Motor neuron (in vitro differentiated cells): ENCODE data around the gene REN. TPM values are rescaled to one million over a fixed set of nuclear protein-coding genes. Genes with fewer than 3 reads are reported as not detected.

Source experiments
- ATAC-seq, 8 experiments: fragments of 200-7000 bp; cut with Tn5 transposase; replicated peaks in 6 of 8; 2 replicates each; pipeline ENCODE4 v1.8.0; 2021; ENCODE audit warnings: mild to moderate bottlenecking in 8 of 8, moderate library complexity in 8 of 8
- H3K27ac ChIP-seq, 2 donors: fragments of 250-450 bp; sonication (Bioruptor Pico); 2 replicates each; pipeline ENCODE4 v1.9.0; 2021; ENCODE audit warnings: antibody characterized with exemption in 2 of 2, mild to moderate bottlenecking in 2 of 2, moderate library complexity in 1 of 2
- H3K4me1 ChIP-seq, 2 donors: fragments of 250-450 bp; sonication (Bioruptor Pico); replicated peaks in 1 of 2; 2 replicates each; pipeline ENCODE4 v1.6.1; 2021; ENCODE audit warnings: antibody characterized with exemption in 2 of 2, mild to moderate bottlenecking in 2 of 2, moderate library complexity in 1 of 2
- H3K4me3 ChIP-seq, 5 donors: fragments of 250-450 bp; sonication (Bioruptor Pico); 2 replicates each; pipeline ENCODE4 v1.9.0; 2021; ENCODE audit warnings: antibody characterized with exemption in 5 of 5, mild to moderate bottlenecking in 5 of 5, moderate library complexity in 4 of 5
- WGBS, 10 experiments: fragments of 450-650 bp; shearing (Covaris generic); methylation state at CpG; one replicate each; pipeline ENCODE4 v1.0.0; 2022; 5-methylcytosine and 5-hydroxymethylcytosine counted together
- in situ Hi-C, 9 experiments: fragments of 400-800 bp; cut with MboI; loops; one replicate each; pipeline ENCODE4 v1.15.0; 2021; ENCODE audit warnings: low sequenced_read_pairs in 9 of 9, low pct_unique_long_range_greater_than_20kb in 2 of 9; ENCODE audit not compliant: unreplicated experiment in 9 of 9
- total RNA-seq, 8 experiments: library from RNA; unstranded; fragments of 300-600 nt; gene quantifications; 2 replicates each; pipeline versions ENCODE4 v1.2.3 to v1.2.4, GENCODE V29; 2022

Gene REN
- total RNA-seq, 8 experiments from 2014 or later, result 0.25 to 0.75 (median 0.33) TPM; not detected in 5

GRCh38 chr1:204141131-204141530 is 25.0 kb downstream of the REN start:
- Histone ChIP-seq H3K4me1 (no peaks in the 10 kb centered on the region), H3K27ac (no peak overlapping the region), H3K4me3 (no peak overlapping the region)
- in situ Hi-C loops, result loop anchor here in 1 of 9 experiments (25.0 kb wide), 1 partner anchor 654 kb away; the partner anchor contains the start of genes OPTC and PRELP
- 60 to 100% (median 87%) methylated on average over 1 to 3 of the region's 3 CpGs; no CpG with 5 or more reads in 2 of the 10 experiments for WGBS, 10 experiments
- ATAC-seq, result no peak

GRCh38 chr1:204139952-204140351 is 26.2 kb downstream of the REN start:
- Histone ChIP-seq H3K4me1 (no peaks in the 10 kb centered on the region), H3K4me3 (no peak overlapping the region), H3K27ac (no peak overlapping the region)
- no peak for ATAC-seq
- WGBS, 10 experiments, result 91 to 100% (median 100%) methylated on average over 1 to 6 of the region's 6 CpGs; no CpG with 5 or more reads in 1 of the 10 experiments
- in situ Hi-C loops, result loop anchor here in 1 of 9 experiments (10.0 to 25.0 kb wide), 2 partner anchors 275 to 653 kb away; partner anchors contain the start of genes OPTC, PRELP and SNRPE

- in situ Hi-C loops, result loop anchor here in 1 of 9 experiments (10.0 to 25.0 kb wide), 2 partner anchors 274 to 652 kb away; partner anchors contain the start of genes OPTC, PRELP and SNRPE
- Histone ChIP-seq H3K4me3 (no peak overlapping the region), H3K4me1 (no peaks in the 10 kb centered on the region), H3K27ac (no peak overlapping the region)
- no peak for ATAC-seq
- 70 to 100% (median 80%) methylated on average over 1 to 2 of the region's 2 CpGs; no CpG with 5 or more reads in 3 of the 10 experiments for WGBS, 10 experiments
Observed at GRCh38 chr1:204139088-204139487, 27.0 kb downstream of the REN start.

- H3K27ac ChIP-seq, result no peak overlapping the region
- no peak for ATAC-seq
- in situ Hi-C loops, result loop anchor here in 1 of 9 experiments (10.0 to 25.0 kb wide), 2 partner anchors 272 to 650 kb away; partner anchors contain the start of genes OPTC, PRELP and SNRPE
- no peak overlapping the region for H3K4me3 ChIP-seq
- peaks cover 0 to under 1% of the 10 kb centered on the region in 2 donors for H3K4me1 ChIP-seq
- 60 to 80% (median 65%) methylated on average over 1 to 2 of the region's 2 CpGs; no CpG with 5 or more reads in 7 of the 10 experiments for WGBS, 10 experiments
Observed at GRCh38 chr1:204136814-204137213, 29.3 kb downstream of the REN start.

- WGBS, 10 experiments, result 40 to 100% (median 96%) methylated on average over 1 to 9 of the region's 11 CpGs; no CpG with 5 or more reads in 2 of the 10 experiments
- Histone ChIP-seq H3K4me1 (peaks cover 24 to 25% of the 10 kb centered on the region in 2 donors), H3K4me3 (no peak overlapping the region), H3K27ac (no peak overlapping the region)
- no peak for ATAC-seq
- in situ Hi-C loops, result loop anchor here in 2 of 9 experiments (5.0 to 25.0 kb wide), 3 partner anchors 262 to 647 kb away; partner anchors contain the start of genes OPTC (in 1 of the 2), PRELP (in 1 of the 2) and SNRPE (in 1 of the 2)
Observed at GRCh38 chr1:204134103-204134502, 32.0 kb downstream of the REN start.

- WGBS, 10 experiments, result 76 to 100% (median 90%) methylated on average over 1 to 6 of the region's 6 CpGs
- Histone ChIP-seq H3K27ac (no peak overlapping the region), H3K4me3 (no peak overlapping the region), H3K4me1 (peaks cover 31 to 34% of the 10 kb centered on the region in 2 donors)
- ATAC-seq, result no peak
- in situ Hi-C loops, result loop anchor here in 2 of 9 experiments (5.0 to 25.0 kb wide), 3 partner anchors 260 to 645 kb away; partner anchors contain the start of genes OPTC (in 1 of the 2), PRELP (in 1 of the 2) and SNRPE (in 1 of the 2)
Observed at GRCh38 chr1:204132718-204133117, 33.4 kb downstream of the REN start.

GRCh38 chr1:204131978-204132377 is 34.2 kb downstream of the REN start:
- no peak for ATAC-seq
- Histone ChIP-seq H3K27ac (no peak overlapping the region), H3K4me3 (no peak overlapping the region), H3K4me1 (peaks cover 38 to 41% of the 10 kb centered on the region in 2 donors)
- WGBS, 10 experiments, result 80 to 100% (median 95%) methylated on average over 1 to 4 of the region's 4 CpGs; no CpG with 5 or more reads in 3 of the 10 experiments
- in situ Hi-C loops, result loop anchor here in 2 of 9 experiments (5.0 to 25.0 kb wide), 3 partner anchors 260 to 645 kb away; partner anchors contain the start of genes OPTC (in 1 of the 2), PRELP (in 1 of the 2) and SNRPE (in 1 of the 2)

GRCh38 chr1:204130981-204131892 is 34.9 kb downstream of the REN start:
- peak in 6 of 8 experiments; percentile 2 to 69 (median 30) for ATAC-seq
- no peak overlapping the region for H3K4me3 ChIP-seq
- peaks cover 46 to 49% of the 10 kb centered on the region in 2 donors for H3K4me1 ChIP-seq
- in situ Hi-C loops, result loop anchor here in 2 of 9 experiments (5.0 to 25.0 kb wide), 3 partner anchors 259 to 644 kb away; partner anchors contain the start of genes OPTC (in 1 of the 2), PRELP (in 1 of the 2) and SNRPE (in 1 of the 2)
- peak overlapping the region in 1 of 2 donors; percentile 60 for H3K27ac ChIP-seq
- 0 to 70% (median 45%) methylated on average over 1 to 9 of the region's 11 CpGs; no CpG with 5 or more reads in 4 of the 10 experiments for WGBS, 10 experiments

GRCh38 chr1:204130178-204130577 is 36.0 kb downstream of the REN start:
- ATAC-seq, result no peak
- no peak overlapping the region for H3K4me3 ChIP-seq
- 47% methylated on average over 3 of the region's 4 CpGs; no CpG with 5 or more reads in 9 of the 10 experiments for WGBS, 10 experiments
- no peak overlapping the region for H3K27ac ChIP-seq
- in situ Hi-C loops, result loop anchor here in 2 of 9 experiments (5.0 to 25.0 kb wide), 3 partner anchors 258 to 643 kb away; partner anchors contain the start of genes OPTC (in 1 of the 2), PRELP (in 1 of the 2) and SNRPE (in 1 of the 2)
- H3K4me1 ChIP-seq, result peaks cover 48 to 51% of the 10 kb centered on the region in 2 donors

GRCh38 chr1:204128964-204129896 is 36.9 kb downstream of the REN start:
- in situ Hi-C loops, result loop anchor here in 7 of 9 experiments (10.0 to 25.0 kb wide), 4 partner anchors 54 to 642 kb away; partner anchors contain the start of genes SNRPE (in 3 of the 7), OPTC (in 1 of the 7), PRELP (in 1 of the 7) and SOX13 (in 1 of the 7)

GRCh38 chr1:204128464-204128963 is 37.6 kb downstream of the REN start:
- ATAC-seq, result no peak
- Histone ChIP-seq H3K4me1 (peaks cover 48 to 51% of the 10 kb centered on the region in 2 donors), H3K4me3 (no peak overlapping the region), H3K27ac (no peak overlapping the region)
- 40 to 100% (median 82%) methylated on average over 2 to 4 of the region's 4 CpGs; no CpG with 5 or more reads in 6 of the 10 experiments for WGBS, 10 experiments
- in situ Hi-C loops, result loop anchor here in 7 of 9 experiments (10.0 to 25.0 kb wide), 4 partner anchors 54 to 641 kb away; partner anchors contain the start of genes SNRPE (in 3 of the 7), OPTC (in 1 of the 7), PRELP (in 1 of the 7) and SOX13 (in 1 of the 7)

More at GRCh38 chr1:204128964-204129896, 36.9 kb downstream of the REN start:
- Histone ChIP-seq H3K4me3 (no peak overlapping the region), H3K4me1 (peaks cover 48 to 51% of the 10 kb centered on the region in 2 donors), H3K27ac (peak overlapping the region in 1 of 2 donors; percentile 5)
- WGBS, 10 experiments, result 8 to 60% (median 27%) methylated on average over 1 to 19 of the region's 29 CpGs; no CpG with 5 or more reads in 4 of the 10 experiments
- peak; percentile 57 to 89 (median 80) for ATAC-seq
